GM18526 (cell line): ENCODE data around the gene GAREM1.

Experiments
- POLR2A ChIP-seq: IDR thresholded peaks from 3 replicates; pipeline ENCODE4 v1.6.1; 2011; ENCODE audit not compliant: insufficient read length; ENCODE audit errors: extremely low read depth

Gene GAREM1

DNA sequence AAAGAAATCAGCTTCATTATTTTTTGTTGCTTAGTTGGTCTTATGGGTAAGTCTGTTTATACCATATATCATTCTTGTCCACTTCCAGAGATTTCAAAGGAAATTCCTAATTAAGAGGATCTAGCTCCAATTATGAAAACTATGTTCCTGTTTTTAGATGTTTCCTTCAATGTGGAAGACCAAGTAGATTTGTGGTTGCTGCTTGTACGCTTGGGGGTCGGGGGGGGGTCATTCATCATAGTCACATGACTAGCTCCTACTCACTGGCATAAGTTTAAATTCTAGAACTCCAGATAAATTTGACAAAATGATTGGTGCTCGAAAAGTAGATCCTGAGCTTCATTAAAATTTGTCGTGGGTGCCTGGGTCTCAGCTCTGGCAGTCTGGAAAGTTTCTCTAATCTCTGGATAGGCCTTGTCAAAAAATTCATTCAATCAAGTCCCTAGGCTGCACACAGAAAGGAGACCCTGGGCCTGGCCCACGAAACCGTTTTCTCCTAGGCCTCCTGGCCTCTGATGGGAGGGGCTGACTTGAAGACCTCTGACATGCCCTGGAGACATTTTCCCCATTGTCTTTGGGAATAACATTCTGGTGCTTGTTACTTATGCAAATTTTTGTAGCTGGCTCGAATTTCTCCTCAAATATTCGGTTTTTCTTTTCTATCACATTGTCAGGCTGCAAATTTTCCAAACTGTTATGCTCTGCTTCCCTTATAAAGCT is 218.4 kb downstream of the GAREM1 start:
- TF ChIP-seq POLR2A: no peak

DNA sequence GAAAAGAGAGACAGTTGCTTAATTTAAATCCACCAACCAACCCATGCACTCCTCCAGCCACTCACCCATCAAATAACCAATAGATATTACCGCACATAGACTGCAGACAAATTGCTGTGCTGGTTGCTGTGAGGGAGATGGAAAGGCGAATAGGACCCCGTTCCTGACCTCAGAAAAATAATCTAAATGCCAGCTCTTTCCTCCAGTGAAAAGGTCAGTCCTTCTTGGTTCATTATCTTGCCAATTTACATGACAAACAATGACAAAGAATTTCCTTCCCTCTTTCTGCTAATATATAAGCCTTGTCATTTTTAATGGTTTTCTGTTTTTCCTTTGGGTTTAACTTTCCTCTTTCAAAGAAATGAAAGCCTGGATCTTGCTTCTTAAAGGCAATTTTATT is 219.2 kb downstream of the GAREM1 start:
- TF ChIP-seq POLR2A: no peak

DNA sequence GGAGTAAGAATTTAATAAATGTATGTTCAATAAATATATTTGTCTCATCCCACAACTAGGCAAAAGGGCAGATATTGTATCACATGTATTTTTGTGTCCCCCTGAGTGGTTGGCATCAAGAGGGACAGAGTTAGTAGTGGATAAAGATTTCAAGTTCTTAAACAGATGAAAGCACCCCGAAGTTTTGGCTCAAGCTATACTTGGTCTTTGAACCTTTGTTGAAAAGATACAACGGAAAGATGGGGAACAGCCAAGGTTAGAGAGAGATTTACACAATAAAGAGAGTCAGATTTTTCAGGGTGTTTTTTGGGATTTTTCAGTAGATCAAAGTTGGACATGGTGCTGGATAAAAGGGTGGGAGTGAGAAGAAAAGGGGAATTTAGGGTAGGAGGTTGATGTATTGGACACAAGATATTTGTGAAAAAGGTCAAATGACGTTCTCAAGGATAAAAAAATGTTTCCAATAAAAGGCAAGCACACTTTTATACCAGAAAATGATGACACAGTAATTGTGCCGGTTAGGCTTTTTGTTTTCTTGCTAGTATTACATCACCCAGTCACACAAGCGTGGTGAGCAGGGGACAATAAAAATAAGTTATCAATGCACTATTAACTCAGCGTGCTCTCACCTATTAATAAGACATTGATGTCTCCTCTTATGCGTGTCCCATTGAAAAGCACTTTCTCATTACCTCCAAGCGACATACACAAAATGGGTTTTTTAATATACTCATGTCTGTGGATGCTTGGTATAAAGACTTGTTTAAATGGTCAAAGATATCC is 221.3 kb downstream of the GAREM1 start:
- TF ChIP-seq POLR2A: no peak

DNA sequence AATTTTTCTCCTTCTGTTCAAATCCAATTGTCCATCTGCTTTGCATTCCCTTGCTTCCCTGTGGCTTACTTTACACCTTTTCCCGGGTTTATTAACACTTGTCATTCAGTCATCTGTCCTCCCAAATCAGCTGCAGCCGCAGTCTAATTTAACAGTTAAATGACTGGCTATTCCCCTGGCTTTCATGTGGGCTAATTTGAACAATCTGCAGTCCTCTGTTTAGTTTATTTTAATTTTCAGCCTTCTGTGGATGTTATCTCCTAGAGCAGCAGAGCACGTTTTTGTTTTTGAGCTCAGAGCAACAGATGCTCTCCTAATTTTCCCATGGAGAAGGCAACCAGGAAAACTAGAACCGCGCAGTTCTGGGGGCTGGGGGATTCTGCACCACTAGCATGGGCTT is 225.8 kb downstream of the GAREM1 start:
- no peak for TF ChIP-seq POLR2A

DNA sequence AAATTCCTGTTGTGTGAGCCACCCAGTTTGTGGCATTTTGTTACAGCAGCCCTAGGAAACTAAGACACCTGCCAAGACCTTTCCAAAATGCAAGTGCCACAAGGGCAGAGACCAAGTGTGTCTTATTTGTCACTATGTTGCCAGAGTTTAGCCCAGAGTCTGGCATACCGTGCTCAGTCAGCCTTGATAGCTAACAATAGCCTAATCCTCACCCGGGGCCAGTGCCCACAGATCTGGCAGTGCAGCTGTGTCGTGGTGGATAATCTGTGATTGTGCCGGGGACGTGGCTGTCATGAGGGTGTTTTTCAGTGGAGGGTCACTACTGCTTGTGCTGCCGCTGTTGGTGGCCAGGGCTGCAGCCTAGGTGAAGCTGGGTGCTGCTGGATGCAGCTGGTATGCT is 227.3 kb downstream of the GAREM1 start:
- no peak for TF ChIP-seq POLR2A

DNA sequence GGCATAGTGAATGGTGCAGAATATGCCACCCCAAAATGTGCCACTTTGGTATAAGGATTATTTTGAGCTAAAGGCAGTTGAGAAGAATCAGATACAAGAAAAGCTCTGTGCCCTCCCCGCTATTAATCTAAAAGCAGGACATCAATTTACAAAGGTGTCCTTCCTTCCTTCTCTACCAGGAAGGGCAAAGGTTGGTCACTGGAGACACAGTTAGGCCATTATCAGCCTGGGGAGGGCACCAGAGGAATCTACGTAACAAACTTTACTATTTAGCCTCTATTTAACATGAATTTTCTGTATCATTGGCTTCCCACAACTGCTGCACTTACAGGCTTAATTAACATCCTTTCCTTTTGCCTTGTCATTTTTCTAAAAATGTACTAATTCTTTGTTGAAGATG is 228.3 kb downstream of the GAREM1 start:
- TF ChIP-seq POLR2A: no peak

DNA sequence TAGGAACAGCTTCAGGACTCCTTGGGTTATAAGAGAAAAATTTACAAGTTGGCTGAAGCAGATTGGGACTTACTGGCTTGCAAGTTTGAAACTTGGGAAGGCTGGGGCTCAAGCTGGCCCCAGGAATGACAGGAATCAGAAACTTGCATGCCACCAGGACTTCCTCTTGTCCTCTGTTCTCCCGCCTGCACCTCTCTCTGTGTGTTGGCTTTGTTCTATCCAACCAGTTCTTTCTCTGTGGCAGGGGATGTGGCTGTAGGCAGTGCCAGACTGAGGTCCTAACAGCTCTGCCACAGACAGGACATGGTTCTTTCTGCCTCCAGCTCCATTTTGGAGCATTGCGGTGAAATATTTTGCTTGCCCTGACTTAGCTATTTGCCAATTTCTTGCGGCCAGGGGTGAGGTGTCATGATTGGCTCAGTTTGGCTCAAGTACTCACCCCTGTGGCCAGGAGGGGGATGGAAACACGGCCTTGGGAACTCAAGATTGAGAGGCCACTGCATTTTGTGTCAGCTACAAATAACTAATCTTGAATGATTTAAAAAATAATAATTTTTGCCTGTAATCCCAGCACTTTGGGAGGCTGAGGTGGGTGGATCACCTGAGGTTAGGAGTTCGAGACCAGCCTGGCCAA is 231.9 kb downstream of the GAREM1 start:
- no peak for TF ChIP-seq POLR2A

DNA sequence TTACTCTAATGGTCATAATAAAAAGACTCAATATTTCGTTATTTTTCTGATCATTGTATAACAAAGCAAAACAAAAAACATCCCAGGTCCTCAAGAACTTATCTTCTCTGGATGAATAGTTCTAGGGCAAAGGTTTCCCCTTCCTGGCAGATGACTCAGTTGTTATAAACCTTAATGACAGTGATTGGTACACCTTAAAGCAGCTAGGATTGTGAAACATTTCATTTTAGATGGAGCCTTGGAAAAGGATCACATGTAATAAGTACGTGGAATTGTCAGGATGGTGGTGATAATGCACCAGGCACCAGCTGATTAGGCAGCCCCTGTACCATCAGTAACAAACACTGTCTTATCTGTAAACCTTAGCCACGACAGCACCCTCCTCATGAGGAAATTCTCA is 233.6 kb downstream of the GAREM1 start:
- no peak for TF ChIP-seq POLR2A

DNA sequence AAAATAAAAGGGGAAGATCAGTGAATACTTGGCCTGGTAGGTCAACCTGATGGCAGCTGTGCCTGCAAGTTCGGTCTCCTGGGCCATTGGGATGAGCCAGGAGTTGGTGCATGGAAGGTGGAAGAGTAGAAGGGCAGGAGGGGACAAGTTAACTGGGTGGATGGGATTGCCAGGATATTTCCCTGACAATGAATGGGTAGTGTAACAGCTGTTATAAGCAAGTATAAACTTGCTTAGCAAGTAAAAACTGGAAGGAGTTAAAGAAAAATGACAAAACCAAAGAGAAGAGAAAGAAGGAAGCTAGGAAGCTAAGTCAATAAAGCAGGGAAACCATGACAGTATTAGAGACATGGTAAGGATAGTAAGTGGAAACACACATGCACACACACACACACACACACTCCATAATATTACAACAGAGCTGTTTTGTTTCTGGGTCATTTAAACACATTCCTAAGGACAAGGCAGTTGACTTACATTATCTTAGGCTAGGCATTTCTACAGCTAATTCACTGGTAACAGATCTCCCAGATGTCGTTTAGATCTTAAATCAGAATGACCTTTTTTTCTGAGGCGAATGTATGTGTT is 251.2 kb downstream of the GAREM1 start:
- no peak for TF ChIP-seq POLR2A

DNA sequence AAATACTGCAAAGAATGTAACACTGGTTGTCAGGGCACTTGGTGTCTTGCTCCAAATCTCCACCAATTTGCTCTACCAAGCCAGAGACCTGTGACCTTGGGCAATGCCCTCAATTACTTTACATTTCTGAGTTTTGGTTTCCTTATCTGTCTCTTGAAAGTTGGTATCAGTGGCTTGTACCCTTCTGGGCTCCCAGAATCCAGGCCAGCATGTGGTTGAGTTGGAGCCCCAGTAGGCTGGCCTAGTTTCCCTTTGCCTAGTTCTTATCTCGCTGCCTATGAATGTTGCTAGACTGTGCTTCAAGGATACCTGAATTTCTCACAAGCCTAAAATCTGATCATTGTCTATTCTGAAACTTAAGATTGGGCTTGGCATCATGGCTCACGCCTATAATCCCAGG is 254.3 kb downstream of the GAREM1 start:
- TF ChIP-seq POLR2A: no peak

DNA sequence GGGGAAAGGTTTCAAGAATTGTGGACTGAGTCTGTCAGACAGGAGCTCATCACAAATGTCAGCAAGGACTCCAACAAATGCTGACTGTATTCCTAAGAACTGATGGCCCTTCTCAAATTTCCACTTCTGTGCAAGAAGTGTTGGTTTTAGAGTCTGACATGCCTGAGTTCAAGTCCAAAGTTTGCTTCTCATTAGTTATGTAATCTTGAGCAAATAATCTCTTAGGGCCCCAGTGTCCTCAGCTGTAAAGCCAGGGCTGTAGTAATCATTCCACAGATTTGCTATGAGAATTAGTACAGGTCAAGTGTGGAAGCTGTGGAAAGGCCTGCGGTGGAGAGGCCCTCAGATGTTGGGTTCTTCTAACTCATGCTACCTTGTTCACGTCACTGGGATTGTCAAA is 257.0 kb downstream of the GAREM1 start:
- no peak for TF ChIP-seq POLR2A
